ENCODE results near the gene DIDO1. TPM values are rescaled to one million over a fixed set of nuclear protein-coding genes. Genes with fewer than 3 reads are reported as not detected.

Gene DIDO1
- total and polyA plus RNA-seq, 2 of the 13 experiments (the other 11 are each of a cell fraction or from before 2014, with no cell fraction given): 75.0 to 75.1 TPM

- TF ChIP-seq ZBTB7B (CRISPR knock-in tag; IDR thresholded peaks at IDR 0.05): peak; percentile 49; the same call in 1 of the 2 replicates
- no peak for TF ChIP-seq KLF6 (CRISPR knock-in tag; IDR thresholded peaks at IDR 0.05)
- peak; percentile 84 for TF ChIP-seq ZNF232 (CRISPR knock-in tag; IDR thresholded peaks at IDR 0.05; ENCODE audit: borderline replicate concordance)
- TF ChIP-seq, protein P1, sequence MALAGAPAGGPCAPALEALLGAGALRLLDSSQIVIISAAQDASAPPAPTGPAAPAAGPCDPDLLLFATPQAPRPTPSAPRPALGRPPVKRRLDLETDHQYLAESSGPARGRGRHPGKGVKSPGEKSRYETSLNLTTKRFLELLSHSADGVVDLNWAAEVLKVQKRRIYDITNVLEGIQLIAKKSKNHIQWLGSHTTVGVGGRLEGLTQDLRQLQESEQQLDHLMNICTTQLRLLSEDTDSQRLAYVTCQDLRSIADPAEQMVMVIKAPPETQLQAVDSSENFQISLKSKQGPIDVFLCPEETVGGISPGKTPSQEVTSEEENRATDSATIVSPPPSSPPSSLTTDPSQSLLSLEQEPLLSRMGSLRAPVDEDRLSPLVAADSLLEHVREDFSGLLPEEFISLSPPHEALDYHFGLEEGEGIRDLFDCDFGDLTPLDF (CRISPR knock-in tag; IDR thresholded peaks at IDR 0.05): no peak
- TF ChIP-seq ZNF687 (CRISPR knock-in tag; IDR thresholded peaks at IDR 0.05): peak; percentile 56
- no peak for TF ChIP-seq RFX5 (IDR thresholded peaks at IDR 0.05; ENCODE audit: low read depth, low read length)
- peak; percentile 74; the same call in 1 of the 2 replicates for TF ChIP-seq ARHGAP35 (CRISPR knock-in tag; IDR thresholded peaks at IDR 0.05; ENCODE audit: borderline replicate concordance)
- TF ChIP-seq ZNF441 (CRISPR knock-in tag; IDR thresholded peaks at IDR 0.05; ENCODE audit: borderline replicate concordance): no peak
- no peak for TF ChIP-seq PAXIP1 (CRISPR knock-in tag; conservative IDR thresholded peaks at IDR 0.05)
- no peak for TF ChIP-seq TBL1XR1 (IDR thresholded peaks at IDR 0.05; ENCODE audit: borderline replicate concordance, low read length, partially characterized antibody)
- TF ChIP-seq CENPX (CRISPR knock-in tag; IDR thresholded peaks at IDR 0.05): no peak
- TF ChIP-seq PRMT3 (CRISPR knock-in tag; IDR thresholded peaks at IDR 0.05; ENCODE audit: borderline replicate concordance, low read depth): peak; percentile 93; the same call in 1 of the 2 replicates
- no peak for TF ChIP-seq USF2 (IDR thresholded peaks at IDR 0.05; ENCODE audit: low read depth, low read length)
- TF ChIP-seq USF2 (CRISPR knock-in tag; IDR thresholded peaks at IDR 0.05; ENCODE audit: borderline replicate concordance): no peak
- peak; percentile 40; the same call in 1 of the 2 replicates for TF ChIP-seq ZNF709 (CRISPR knock-in tag; IDR thresholded peaks at IDR 0.05)
Observed at GRCh38 chr20:62968378-62969178, 42.3 kb upstream of the DIDO1 start (continued).

Data from HepG2 (cell line).